GM12865 (cell line): ENCODE data around the gene PRDM10.

ENCODE experiments used
- DNase-seq: peaks from one replicate; pipeline ENCODE4 v3.0.0; 2010; ENCODE audit warnings: low read depth
- H3K4me3 ChIP-seq: 2 replicates; pipeline ENCODE4 v1.5.1; 2011; ENCODE audit warnings: mild to moderate bottlenecking, low read depth, low read length, control low read depth
- CTCF ChIP-seq: IDR thresholded peaks from 2 replicates; pipeline ENCODE4 v1.5.1; 2011; ENCODE audit warnings: low read length, control low read depth, low read depth, inconsistent platforms; ENCODE audit not compliant: insufficient read depth; ENCODE audit errors: missing control alignments

The PRDM10 gene

GRCh38 chr11:129944696-129945095 lies 57.9 kb downstream of the PRDM10 start:
- no peak for DNase-seq
- no peak for TF ChIP-seq CTCF
- no peak overlapping the region for H3K4me3 ChIP-seq

GRCh38 chr11:129943036-129943435 lies 59.6 kb downstream of the PRDM10 start:
- no peak for DNase-seq
- no peak for TF ChIP-seq CTCF

GRCh38 chr11:129939510-129939909 lies 63.1 kb downstream of the PRDM10 start:
- DNase-seq, result no peak
- TF ChIP-seq CTCF, result no peak
- H3K4me3 ChIP-seq, result no peak overlapping the region

More at GRCh38 chr11:129943036-129943435, 59.6 kb downstream of the PRDM10 start:
- no peak overlapping the region for H3K4me3 ChIP-seq

GRCh38 chr11:129938764-129939163 lies 63.9 kb downstream of the PRDM10 start:
- TF ChIP-seq CTCF, result no peak
- no peak overlapping the region for H3K4me3 ChIP-seq
- no peak for DNase-seq

- DNase-seq, result no peak
- no peak for TF ChIP-seq CTCF
- no peak overlapping the region for H3K4me3 ChIP-seq
These were observed 64.9 kb downstream of the PRDM10 start for GRCh38 chr11:129937592-129938238.

GRCh38 chr11:129935723-129936122 lies 66.9 kb downstream of the PRDM10 start:
- no peak overlapping the region for H3K4me3 ChIP-seq
- TF ChIP-seq CTCF, result no peak

GRCh38 chr11:129933891-129934290 lies 68.7 kb downstream of the PRDM10 start:
- no peak for TF ChIP-seq CTCF
- no peak overlapping the region for H3K4me3 ChIP-seq
- no peak for DNase-seq

More at GRCh38 chr11:129935723-129936122, 66.9 kb downstream of the PRDM10 start:
- DNase-seq, result no peak
